Neural cell (in vitro differentiated cells): Measurements from ENCODE around the gene RASL10A.

Experiments used
- EZH2 ChIP-seq: fragments of 200-600, 300-800 bp; shearing (Covaris generic), sonication (generic); IDR thresholded peaks from 2 replicates; pipeline ENCODE4 v1.6.1; 2014; ENCODE audit warnings: antibody characterized with exemption, low read length, borderline replicate concordance, mild to moderate bottlenecking; ENCODE audit not compliant: insufficient read depth, poor library complexity, severe bottlenecking
- MXI1 ChIP-seq: fragments of 450-650 bp; conservative IDR thresholded peaks from 2 replicates; pipeline ENCODE4 v1.6.1; 2014; ENCODE audit warnings: antibody characterized with exemption, mild to moderate bottlenecking; ENCODE audit not compliant: poor library complexity, severe bottlenecking
- TF ChIP-seq, protein P1 (sequence below): fragments of 450-650 bp; IDR thresholded peaks from 2 replicates; pipeline ENCODE4 v1.5.1; 2014; ENCODE audit warnings: antibody characterized with exemption, mild to moderate bottlenecking, moderate library complexity; ENCODE audit not compliant: poor library complexity, severe bottlenecking

GRCh38 chr22:29328055-29328454 is 12.6 kb upstream of the RASL10A start:
- TF ChIP-seq, protein P1, sequence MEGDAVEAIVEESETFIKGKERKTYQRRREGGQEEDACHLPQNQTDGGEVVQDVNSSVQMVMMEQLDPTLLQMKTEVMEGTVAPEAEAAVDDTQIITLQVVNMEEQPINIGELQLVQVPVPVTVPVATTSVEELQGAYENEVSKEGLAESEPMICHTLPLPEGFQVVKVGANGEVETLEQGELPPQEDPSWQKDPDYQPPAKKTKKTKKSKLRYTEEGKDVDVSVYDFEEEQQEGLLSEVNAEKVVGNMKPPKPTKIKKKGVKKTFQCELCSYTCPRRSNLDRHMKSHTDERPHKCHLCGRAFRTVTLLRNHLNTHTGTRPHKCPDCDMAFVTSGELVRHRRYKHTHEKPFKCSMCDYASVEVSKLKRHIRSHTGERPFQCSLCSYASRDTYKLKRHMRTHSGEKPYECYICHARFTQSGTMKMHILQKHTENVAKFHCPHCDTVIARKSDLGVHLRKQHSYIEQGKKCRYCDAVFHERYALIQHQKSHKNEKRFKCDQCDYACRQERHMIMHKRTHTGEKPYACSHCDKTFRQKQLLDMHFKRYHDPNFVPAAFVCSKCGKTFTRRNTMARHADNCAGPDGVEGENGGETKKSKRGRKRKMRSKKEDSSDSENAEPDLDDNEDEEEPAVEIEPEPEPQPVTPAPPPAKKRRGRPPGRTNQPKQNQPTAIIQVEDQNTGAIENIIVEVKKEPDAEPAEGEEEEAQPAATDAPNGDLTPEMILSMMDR, result no peak
- no peak for TF ChIP-seq MXI1
- no peak for TF ChIP-seq EZH2
